GM19463 (cell line): ENCODE measurements around the gene SLC17A7.
A peak's percentile ranks its signal among the peaks of the same experiment; 100 is the strongest.

Source experiments
- ATAC-seq: cut with Tn5 transposase; IDR thresholded peaks from one replicate; pipeline ENCODE4 v1.9.1; 2021; ENCODE audit warnings: mild to moderate bottlenecking, moderate library complexity; ENCODE audit not compliant: unreplicated experiment

Gene SLC17A7

DNA sequence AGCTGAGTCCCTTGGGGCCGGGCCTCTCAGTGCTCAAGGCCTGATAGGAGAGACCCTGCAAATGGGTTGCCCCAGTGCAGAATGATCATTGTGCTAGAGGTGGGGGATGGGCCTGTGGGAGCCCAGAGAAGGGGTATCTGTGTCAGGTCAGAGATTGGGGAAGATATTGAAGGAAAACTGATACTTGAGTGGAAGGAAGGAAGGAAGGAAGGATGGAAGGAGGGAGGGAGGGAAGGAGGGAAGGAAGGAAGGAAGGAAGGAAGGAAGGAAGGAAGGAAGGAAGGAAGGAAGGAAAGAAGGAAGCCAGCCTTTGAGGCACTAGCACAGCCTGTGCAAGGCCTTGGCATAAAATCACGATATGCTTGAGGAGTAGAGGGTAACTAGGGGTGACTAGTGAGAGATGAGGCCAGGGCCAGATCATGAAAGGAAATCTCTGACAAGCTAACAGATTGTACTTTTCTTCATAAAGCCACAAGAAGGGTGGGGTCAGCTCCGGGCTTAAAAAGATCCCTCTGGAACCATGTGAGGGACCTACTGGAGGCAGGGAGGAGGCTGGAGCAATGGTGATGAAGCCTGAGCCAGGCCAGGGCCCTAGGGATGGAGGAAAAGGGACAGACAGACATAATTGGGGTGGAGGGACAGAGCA, 29.5 kb downstream of the SLC17A7 start:
- no peak for ATAC-seq

DNA sequence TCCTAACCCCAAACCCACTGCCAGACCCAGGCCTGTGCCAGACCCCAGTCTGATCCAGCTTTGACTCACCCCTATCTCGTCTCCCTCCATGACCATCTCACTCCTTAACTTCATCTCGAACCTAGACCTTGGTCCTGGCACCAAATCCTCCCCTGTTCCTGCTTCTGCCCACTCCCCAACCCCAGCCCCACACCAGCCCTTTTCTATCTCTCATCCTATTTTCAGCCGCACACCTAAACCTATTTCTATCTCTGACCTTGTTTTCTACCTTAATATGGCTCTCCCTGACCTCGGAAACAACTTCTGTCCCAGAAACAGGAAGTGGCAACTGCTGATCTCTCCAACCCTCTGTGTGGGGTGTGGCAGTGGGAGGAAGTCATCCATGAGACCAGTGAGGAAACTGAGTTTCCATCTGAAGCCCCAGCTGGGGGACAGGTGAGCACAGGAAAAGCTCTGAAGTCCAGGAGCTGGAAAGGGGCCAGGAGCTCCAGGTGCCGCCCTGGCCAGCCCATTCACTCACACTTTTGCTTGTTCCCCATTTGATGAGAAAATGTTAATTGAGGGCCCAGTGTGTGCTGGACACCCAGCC, 31.8 kb downstream of the SLC17A7 start:
- no peak for ATAC-seq

GRCh38 chr19:49408816-49409440, 32.4 kb downstream of the SLC17A7 start:
- ATAC-seq: no peak

DNA sequence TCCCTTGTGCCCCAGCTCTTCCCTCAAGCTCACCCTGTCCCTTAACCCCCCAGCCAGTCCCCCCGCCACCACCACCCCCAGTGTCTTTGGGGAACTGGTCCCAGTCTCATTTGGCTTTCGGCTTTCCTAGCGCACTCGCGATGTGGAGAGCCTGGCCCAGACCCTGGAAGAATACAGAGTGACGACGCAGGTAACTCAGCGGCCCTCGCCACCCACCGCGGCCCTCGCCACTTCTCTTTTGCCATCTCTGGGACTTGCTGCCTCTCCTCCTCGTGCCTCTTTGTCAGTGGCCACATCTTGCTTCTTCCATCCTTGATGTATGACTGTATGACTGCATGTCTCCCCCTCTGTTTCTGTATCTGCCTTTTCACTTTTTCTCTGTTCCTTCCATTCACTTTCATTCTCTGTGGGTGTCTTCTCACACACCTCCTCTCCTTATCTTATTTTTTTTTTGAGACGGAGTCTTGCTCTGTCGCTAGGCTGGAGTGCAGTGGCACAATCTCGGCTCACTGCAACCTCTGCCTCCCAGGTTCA, 33.8 kb downstream of the SLC17A7 start:
- ATAC-seq: no peak

DNA sequence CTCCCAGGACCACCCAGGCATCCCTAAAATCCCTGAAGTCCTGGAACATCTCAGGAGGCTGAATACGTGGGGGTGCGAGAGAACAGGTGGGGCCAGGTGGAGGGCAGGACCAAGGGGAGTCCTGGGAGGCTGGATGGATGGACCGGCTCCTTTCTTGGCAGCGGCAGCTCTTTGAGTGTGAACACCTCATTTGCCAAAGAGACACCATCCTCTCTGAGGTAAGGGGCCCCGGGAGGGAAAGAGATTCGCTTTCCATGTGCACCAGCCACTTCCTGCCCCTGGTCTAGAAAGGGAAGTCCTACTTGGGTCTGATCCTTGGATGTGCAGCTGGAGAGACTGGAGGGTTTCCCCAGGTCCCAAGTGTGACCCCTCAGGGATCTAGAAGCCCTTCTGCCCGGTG, 34.2 kb downstream of the SLC17A7 start:
- no peak for ATAC-seq

GRCh38 chr19:49403404-49404187, 37.7 kb downstream of the SLC17A7 start:
- no peak for ATAC-seq

DNA sequence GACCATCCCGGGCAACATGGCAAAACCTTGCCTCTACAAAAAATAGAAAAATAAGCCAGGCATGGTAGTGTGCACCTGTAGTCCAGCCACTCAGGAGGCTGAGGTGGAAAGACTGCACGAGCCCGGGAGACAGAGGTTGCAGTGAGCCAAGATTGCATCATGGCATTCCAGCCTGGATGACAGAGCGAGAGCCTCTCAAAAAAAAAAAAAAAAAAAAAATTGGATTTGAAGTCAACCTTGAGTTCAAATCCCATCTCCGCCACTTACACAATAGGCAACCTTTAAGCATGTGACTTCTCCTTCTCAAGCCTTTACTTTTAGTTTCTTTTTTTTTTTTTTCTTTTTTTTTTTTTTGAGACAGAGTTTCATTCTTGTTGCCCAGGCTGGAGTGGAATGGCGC, 41.3 kb downstream of the SLC17A7 start:
- no peak for ATAC-seq

DNA sequence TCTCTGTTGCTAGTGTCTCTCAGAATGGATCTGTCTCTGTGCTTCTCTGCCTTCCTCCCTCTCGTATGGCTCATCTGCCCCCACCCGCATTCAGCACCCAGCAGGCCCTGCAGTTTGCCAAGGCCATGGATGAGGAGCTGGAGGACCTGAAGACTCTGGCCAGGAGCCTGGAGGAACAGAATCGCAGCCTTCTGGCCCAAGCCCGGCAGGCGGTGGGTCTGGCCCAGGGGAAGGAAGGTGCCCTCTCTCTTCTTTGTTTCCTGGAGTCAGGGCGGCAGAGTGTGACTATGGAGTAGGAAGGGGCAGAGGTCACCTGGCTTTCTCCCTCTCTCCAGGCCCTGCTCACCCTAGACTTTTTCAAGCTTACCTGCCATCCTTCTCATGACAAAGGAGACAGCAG, 42.4 kb downstream of the SLC17A7 start:
- no peak for ATAC-seq

GRCh38 chr19:49398001-49398615, 43.2 kb downstream of the SLC17A7 start:
- no peak for ATAC-seq

DNA sequence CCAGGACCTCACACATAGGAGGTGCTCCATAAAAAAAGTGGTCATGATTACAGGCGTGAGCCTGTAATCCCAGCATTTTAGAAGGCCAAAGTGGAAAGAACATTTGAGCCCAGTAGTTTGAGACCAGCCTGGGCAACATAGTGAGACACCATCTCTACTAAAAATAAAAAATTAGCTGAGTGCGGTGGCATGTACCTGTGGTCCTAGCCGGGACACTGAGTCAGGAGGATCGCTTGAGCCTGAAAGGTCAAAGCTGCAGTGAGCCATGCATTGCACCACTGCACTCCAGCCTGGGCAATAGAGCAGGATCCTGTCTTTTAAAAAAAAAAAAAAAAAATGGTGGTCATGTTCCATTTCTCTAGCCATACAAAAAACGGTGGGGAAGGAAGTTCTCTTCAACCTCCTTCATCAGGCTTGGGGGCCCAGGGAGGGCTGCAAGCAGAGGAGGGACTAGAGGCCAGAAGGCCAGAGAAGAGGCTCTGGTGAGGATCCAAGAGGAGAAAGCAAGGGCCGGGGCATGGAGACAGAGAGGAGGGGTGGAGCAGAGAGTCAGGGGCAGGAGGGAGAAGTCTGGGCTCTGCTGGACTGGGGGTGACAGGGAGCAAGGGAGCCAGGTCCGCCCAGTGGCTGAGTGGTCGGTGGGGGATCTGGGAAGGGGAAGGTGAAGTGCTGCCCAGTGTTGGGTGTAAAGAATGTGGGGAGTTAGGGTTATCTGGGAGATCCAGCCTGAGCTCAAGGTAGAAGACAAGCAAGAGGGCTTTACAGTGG, 44.4 kb downstream of the SLC17A7 start:
- no peak for ATAC-seq

- no peak for ATAC-seq
Measured at GRCh38 chr19:49395581-49396407, 45.5 kb downstream of the SLC17A7 start.

DNA sequence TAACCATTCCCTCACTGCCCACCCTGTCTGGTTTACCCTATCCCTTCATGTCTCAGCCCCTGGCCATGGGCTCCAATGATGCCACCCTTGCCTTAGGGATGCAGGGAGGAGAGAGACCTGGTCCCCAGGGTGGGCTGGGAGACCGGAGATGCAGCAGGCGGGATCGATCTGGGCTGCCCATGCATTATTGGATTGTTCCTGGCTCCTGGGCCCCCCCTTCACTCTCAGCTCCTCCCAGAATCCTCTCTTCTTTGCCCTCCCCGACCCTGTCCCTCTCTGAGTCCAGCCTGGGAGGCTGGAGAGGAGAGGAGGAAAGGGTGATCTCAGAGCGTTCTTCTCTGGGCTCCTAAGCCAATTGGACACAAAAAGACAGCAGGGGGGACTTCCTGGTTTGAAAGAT, 47.4 kb downstream of the SLC17A7 start:
- ATAC-seq: no peak

- ATAC-seq: peak; percentile 56
Measured at GRCh38 chr19:49391581-49392399, 49.5 kb downstream of the SLC17A7 start.

- no peak for ATAC-seq
Measured at GRCh38 chr19:49390929-49391359, 50.4 kb downstream of the SLC17A7 start.

DNA sequence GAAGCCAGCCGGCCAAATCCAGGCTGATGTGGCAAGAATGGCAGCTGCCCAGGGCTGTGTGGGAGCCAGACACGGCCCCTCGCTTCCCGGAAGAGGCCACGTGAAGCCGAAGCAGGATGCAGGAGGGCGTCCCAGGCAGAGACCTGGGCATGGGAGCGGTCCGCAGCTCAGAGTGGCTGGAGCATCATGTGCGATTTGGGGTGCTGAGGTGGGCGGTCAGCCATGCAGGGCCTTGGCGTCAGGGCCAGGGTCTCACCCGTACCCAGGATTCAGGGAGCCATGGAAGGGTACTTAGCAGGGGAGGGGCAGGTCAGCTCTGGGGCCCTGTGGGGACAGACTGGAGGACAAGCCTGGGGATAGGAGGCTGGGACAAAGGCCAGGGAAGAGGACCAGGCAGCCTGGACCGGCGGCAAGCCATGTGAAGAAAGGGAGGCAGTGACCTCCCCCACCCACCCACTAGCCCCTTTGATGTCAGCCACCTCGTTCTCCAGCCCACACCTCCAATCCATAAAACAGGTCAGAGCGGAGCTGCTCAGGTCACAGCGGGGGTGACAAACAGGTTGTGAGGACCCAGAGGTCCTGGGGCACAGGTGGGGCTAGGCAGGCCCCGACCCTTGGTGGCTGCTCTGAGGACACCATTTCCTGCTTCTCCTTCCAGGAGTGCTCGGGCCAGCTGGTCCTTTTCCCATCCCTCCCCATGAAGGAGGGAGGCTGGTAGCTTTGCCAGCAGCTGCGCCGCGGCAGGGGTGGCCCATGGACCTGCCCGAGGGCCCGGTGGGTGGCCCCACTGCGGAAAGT, 51.0 kb downstream of the SLC17A7 start:
- ATAC-seq: no peak

GRCh38 chr19:49389406-49389805, 51.9 kb downstream of the SLC17A7 start:
- ATAC-seq: no peak

DNA sequence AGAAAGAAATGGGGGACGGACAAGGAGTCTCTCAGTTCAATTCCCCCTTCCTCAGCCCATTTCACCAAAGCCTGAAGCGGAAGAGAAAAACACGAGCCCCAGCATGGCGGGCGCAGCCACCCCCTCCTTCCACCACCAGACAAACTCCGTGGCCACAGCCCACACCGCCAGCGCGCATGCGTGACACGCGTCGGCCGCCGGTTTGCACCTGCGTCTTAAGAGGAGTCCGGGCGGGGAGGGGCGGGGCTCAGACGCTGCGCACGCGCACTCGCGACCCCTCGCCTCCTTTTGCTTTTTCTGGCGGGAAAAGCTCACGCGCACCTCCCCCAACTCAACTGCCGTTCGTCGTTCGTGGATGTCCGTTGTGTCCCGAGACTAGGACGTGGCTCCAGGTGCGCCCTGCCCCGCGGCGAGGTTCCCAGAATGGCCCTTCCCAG, 53.4 kb downstream of the SLC17A7 start, which contains the start of gene KASH5:
Gene KASH5, plus strand, starts transcription at position 314 of the 437 bp plus-strand sequence. CDS start 2,635 bp downstream, outside the sequence.
- ATAC-seq: no peak
